B cell (primary cell): ENCODE measurements around the gene SLC25A31.

Source experiments
- CTCF ChIP-seq: fragments of 200-600 bp; IDR thresholded peaks from one replicate; pipeline ENCODE4 v1.8.0; 2022; ENCODE audit warnings: antibody characterized with exemption, mild to moderate bottlenecking
- EZH2 ChIP-seq: IDR thresholded peaks from 2 replicates; pipeline ENCODE4 v1.6.1; 2012; ENCODE audit warnings: borderline replicate concordance, low read depth, mild to moderate bottlenecking, moderate library complexity, low read length; ENCODE audit not compliant: insufficient read depth, poor library complexity, severe bottlenecking

- TF ChIP-seq CTCF, result no peak
- TF ChIP-seq EZH2, result no peak
Measured at GRCh38 chr4:127793528-127793927, 63.3 kb downstream of the SLC25A31 start.
